Skin epidermis (tissue), 12 donors: ENCODE data around the gene CELSR1.
A peak's percentile ranks its signal among the peaks of the same experiment; 100 is the strongest.

Experiments used
- H3K27ac ChIP-seq, 21 experiments: fragments of 200-600 bp; sonication (generic) in 11 of 21; one replicate each; pipeline ENCODE4 v1.5.0; 2020; ENCODE audit warnings: mild to moderate bottlenecking in 3 of 21, inconsistent platforms in 2 of 21, moderate library complexity in 2 of 21
- H3K4me3 ChIP-seq, 7 experiments: fragments of 200-600 bp; sonication (generic) in 2 of 7; one replicate each; pipeline ENCODE4 v1.5.0; 2020; ENCODE audit warnings: inconsistent platforms in 2 of 7, mild to moderate bottlenecking in 2 of 7, moderate library complexity in 1 of 7

The CELSR1 gene

GRCh38 chr22:46537946-46538813, 760 bp upstream of the CELSR1 start:
- H3K4me3 ChIP-seq: peak overlapping the region; percentile 37 to 56 (median 48)
- H3K27ac ChIP-seq: peak overlapping the region; percentile 27 to 87 (median 66)

GRCh38 chr22:46536537-46537224, 739 bp downstream of the CELSR1 start:
- H3K4me3 ChIP-seq: peak overlapping the region; percentile 26 to 56 (median 48)

GRCh38 chr22:46535876-46536536, 1.4 kb downstream of the CELSR1 start:
- Histone ChIP-seq H3K4me3 (peak overlapping the region in 6 of 7 experiments; percentile 20 to 56 (median 48)), H3K27ac (peak overlapping the region in 2 of 21 experiments; percentile 54 to 73)

More at GRCh38 chr22:46536537-46537224, 739 bp downstream of the CELSR1 start:
- peak overlapping the region in 10 of 21 experiments; percentile 45 to 74 (median 64) for H3K27ac ChIP-seq

- Histone ChIP-seq H3K4me3 (no peak overlapping the region), H3K27ac (no peak overlapping the region)
Measured at GRCh38 chr22:46534901-46535630, 2.4 kb downstream of the CELSR1 start.

- no peak overlapping the region for H3K4me3 ChIP-seq
Measured at GRCh38 chr22:46534177-46534776, 3.1 kb downstream of the CELSR1 start.

GRCh38 chr22:46533070-46533833, 4.2 kb downstream of the CELSR1 start:
- H3K27ac ChIP-seq: peak overlapping the region in 5 of 21 experiments; percentile 4 to 44 (median 26)
- H3K4me3 ChIP-seq: peak overlapping the region in 5 of 7 experiments; percentile 5 to 35 (median 21)

More at GRCh38 chr22:46534177-46534776, 3.1 kb downstream of the CELSR1 start:
- no peak overlapping the region for H3K27ac ChIP-seq

- Histone ChIP-seq H3K27ac (peak overlapping the region in 2 of 21 experiments; percentile 4 to 26), H3K4me3 (peak overlapping the region in 5 of 7 experiments; percentile 5 to 35 (median 21))
Measured at GRCh38 chr22:46532416-46532815, 5.0 kb downstream of the CELSR1 start.

- H3K27ac ChIP-seq: no peak overlapping the region
- H3K4me3 ChIP-seq: peak overlapping the region in 1 of 7 experiments; percentile 35
Measured at GRCh38 chr22:46531581-46532175, 5.7 kb downstream of the CELSR1 start.

GRCh38 chr22:46528121-46528610, 9.3 kb downstream of the CELSR1 start:
- H3K27ac ChIP-seq: peak overlapping the region in 2 of 21 experiments; percentile 16 to 29
- no peak overlapping the region for H3K4me3 ChIP-seq

- H3K27ac ChIP-seq: peak overlapping the region in 1 of 21 experiments; percentile 38
- H3K4me3 ChIP-seq: no peak overlapping the region
Measured at GRCh38 chr22:46526244-46526839, 11.1 kb downstream of the CELSR1 start.

GRCh38 chr22:46525389-46526243, 11.8 kb downstream of the CELSR1 start:
- Histone ChIP-seq H3K27ac (peak overlapping the region in 5 of 21 experiments; percentile 5 to 44 (median 33)), H3K4me3 (no peak overlapping the region)

GRCh38 chr22:46524203-46524740, 13.1 kb downstream of the CELSR1 start:
- H3K27ac ChIP-seq: peak overlapping the region in 1 of 21 experiments; percentile 57
- H3K4me3 ChIP-seq: no peak overlapping the region

GRCh38 chr22:46522797-46523196, 14.6 kb downstream of the CELSR1 start:
- H3K27ac ChIP-seq: no peak overlapping the region
- H3K4me3 ChIP-seq: no peak overlapping the region

- Histone ChIP-seq H3K4me3 (no peak overlapping the region), H3K27ac (no peak overlapping the region)
Measured at GRCh38 chr22:46521994-46522393, 15.4 kb downstream of the CELSR1 start.

GRCh38 chr22:46520880-46521279, 16.5 kb downstream of the CELSR1 start:
- H3K27ac ChIP-seq: no peak overlapping the region
- no peak overlapping the region for H3K4me3 ChIP-seq

GRCh38 chr22:46519377-46519776, 18.0 kb downstream of the CELSR1 start:
- no peak overlapping the region for H3K27ac ChIP-seq
- no peak overlapping the region for H3K4me3 ChIP-seq
